GM18508 (cell line): ENCODE results near the gene DGKI.

Experiments used
- ATAC-seq: cut with Tn5 transposase; IDR thresholded peaks from one replicate; pipeline ENCODE4 v1.9.1; 2021; ENCODE audit warnings: moderate number of reproducible peaks; ENCODE audit not compliant: insufficient read depth, unreplicated experiment

The DGKI gene

DNA sequence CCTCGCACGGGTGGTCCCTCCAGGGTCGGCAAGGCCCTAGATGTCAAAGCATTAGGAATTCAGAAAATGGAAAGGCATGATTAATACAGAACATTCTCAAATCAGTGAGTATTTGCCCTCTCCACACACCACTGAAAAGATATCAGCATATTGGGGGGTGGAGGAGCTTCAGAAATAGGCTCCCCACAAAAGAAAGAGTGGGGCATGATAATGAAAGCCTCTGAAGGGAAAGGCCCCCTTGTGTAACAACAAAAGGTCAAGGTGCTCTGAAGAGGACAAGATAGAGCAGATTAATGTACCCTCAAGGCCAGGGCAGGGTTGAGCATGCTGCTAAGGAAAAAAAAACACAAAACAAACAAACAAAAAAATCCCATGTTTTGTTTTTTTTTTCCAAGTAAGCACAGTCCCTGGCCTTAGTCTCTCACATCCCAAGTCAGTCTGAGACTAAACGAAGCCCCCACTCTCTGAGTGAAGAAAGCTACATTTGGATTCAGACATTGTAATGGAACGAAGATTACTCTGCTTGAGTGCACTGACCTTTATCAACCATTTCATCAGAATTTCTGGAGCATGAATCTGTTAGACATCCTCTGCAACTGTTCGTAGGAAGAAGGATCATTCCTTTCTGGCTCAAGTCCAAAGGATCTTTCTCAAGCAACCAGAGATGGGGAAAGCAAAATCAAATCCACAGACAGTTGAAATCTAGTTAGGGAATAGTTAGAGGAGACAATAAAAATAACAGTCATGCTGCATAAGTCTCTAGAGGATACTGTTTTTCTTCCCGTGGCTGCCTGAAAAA, 27.4 kb upstream of the DGKI start:
- no peak for ATAC-seq

DNA sequence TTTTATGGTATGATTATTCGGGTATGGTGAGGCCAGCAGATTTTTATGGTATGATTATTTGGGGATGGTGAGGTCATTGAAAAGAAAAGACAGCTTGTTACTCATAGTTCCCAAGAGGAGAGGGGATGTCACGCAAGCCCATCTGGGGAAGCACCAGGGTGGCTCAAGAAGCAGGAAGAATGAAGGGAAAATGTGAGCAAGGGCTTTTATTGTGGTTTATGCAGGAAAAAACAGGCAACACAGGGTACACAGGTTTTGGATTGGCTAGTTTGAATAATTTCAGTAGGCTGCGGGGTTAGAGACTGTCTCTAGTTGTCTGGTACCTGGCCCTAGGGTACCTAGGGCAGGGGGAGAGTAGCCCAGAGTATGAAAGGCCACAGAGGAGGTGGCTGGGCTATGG, 26.8 kb upstream of the DGKI start:
- ATAC-seq, result no peak

DNA sequence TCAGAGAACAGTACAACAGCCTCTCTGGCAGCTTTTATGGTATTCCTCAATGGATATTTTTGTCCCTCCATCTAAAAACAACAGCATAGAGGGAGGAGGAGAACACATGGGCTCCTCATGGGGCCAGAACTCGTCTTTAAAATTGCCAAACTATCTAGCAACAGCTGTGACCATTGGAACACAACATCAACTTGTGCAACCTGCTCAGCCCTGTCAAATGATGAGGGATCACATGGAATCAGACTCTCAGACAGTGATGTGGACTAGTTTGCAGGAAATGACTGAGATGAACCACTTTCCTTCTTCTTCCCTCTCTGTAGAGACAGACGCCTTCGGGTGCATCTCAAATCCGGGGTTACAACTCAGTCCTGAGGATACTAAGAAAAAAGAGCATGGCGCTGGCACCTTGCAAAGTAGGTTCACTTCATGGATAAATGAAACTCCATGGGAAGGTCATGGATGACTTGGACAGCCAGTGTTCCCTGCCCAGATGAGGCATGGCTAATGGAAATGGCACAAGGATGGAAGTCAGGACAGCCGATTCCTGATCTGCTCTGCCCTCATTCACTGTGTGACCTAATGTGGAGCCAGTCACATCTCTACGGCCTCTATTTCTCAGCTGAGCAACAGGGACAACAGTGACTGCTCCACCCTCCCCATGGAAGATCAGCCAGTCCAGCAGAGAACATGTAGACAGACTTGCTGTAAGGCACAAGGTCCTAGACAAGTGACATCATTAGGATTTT, 24.6 kb upstream of the DGKI start:
- ATAC-seq, result no peak

DNA sequence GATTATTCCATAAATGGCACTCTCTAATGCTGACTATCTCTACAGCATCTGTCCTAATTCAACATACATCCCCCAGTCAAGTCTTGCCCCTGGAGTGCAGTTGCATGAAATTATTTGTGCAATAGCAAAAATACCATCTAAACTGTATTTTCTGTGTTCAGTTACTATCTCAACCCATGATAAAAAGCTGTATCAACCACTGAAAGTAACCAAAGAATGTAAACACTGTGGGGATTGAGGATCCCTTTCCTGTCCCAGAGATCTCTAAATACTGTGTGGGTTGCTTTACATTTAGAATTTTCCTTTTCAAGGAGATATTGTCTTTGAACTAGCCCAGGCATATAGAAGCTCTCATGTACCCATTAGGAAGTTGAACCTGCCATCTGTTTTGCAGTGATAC, 23.9 kb upstream of the DGKI start:
- no peak for ATAC-seq

DNA sequence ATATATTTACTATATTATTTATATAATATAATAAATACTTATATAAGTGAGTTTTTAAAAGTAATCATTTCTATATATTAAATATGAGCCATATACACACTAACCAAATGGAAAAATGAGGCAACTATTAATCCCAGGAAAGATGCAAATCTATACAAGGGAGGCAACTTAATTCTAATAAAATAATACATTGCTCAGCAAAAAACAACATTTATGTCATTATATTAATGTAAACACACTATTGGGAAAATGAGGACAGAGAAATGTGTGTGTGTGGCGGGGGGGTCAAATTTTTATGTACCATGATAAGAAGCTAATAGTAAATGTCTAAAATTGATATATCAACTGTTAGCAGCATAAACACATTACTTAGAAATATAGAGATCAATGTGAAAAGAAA, 23.3 kb upstream of the DGKI start:
- no peak for ATAC-seq

DNA sequence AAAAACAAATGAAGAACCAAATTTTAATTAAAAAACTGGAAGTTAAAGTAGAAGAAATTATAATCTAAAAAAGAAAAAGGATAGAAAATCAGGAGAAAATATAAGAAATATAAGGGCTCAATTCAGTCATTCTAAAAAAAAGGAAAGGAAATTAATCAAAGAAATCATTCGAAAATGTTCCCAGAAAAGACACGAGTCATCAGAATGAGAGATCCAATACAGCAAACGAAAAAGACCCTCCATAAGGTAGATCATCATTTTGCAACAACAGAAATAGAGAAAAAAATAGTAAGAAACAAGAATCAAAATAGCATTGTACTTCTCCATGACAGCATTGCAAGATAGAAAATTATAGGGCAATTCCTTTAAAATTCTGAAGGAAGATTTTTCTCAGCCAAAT, 22.5 kb upstream of the DGKI start:
- no peak for ATAC-seq

DNA sequence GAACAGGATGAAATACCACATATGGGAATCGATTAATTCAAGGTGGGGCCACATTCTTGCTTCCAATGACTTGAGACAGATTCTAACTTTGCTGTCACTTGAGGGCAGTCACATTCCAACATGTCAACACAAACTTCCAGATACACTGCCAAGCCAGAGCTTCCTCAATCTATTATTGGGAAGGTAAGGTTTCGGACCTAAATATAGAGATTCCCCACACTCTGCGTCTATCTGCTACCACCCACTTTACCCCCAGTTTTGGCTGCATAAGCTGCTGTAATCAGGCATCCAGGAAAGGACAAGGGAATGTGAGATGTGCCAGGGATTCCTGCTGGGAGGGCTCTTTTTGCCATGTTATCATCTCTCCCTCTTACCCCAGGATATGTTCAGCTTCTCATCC, 20.5 kb upstream of the DGKI start:
- no peak for ATAC-seq

DNA sequence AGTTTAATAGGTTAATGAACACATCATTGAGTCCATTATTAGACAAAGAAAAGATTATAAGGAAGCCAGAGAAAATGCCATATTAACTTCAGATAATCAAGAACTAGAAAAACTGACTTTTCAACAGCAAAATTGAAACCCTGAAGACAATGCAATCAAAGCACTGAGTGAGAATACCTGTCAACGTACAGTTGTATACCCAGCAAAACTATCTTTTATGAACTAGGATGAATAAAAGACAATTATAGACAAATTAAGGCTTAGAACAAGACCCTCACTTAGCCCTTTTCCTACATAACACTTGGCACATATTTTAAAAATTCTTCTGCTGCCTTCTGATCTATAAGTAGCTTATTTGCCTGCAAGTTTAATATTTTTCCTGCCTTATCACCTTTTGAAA, 19.0 kb upstream of the DGKI start:
- no peak for ATAC-seq

DNA sequence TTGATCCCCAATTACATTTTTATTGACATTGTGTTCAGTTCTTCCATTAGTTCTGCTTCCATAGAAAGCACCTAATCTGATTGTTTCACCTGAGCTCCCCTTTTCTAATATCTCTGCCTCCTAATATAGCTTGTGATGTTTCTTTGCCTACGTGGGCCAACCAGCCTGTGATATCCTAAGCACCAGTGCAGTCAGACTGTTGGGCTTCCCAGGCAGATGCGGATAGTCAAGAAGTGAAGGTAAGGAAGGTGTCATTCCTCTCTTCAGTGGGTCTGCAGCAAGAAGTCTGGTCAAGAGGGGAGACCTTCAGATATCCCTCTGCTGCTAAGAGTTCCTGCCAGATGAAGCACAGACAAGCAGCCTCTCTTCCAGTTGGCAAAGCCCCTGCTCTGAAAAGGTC, 16.2 kb upstream of the DGKI start:
- ATAC-seq, result no peak

DNA sequence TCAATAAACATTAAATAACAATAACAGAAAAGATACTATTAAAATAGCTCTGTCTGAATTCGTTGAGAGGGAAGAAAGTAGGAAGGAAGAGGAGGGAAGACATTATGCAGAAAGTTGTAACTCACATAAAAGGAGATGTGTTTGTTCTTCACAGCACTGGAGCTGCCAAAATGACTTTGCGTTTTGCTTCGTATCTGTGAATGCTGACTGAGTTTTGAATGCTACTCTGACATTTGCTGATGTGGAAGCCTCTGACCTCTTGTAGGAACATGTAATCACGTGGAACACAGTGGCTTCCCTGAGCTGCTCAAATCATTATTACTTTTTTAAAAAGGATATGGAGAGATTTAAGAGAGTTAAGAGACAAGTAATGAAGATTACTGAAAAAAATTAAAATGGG, 15.6 kb upstream of the DGKI start:
- no peak for ATAC-seq

DNA sequence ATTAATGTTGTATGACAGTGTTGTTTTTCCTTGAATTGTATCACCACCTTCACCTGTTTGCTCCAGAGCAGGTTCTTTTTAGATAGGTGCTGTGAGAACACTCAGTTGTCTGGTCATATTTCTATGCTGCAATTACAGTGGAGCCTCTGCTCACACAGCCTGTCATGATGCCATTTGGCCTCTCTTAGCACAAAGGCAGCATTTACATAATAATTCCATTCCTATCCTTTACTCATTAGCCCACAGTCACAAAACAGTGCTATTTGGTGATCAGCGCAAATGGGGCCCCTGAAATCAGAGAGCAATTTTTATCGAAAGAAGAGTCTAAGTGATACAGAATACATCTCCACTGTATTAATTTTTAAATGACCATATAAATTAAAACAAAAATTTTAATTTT, 13.8 kb upstream of the DGKI start:
- ATAC-seq, result no peak

DNA sequence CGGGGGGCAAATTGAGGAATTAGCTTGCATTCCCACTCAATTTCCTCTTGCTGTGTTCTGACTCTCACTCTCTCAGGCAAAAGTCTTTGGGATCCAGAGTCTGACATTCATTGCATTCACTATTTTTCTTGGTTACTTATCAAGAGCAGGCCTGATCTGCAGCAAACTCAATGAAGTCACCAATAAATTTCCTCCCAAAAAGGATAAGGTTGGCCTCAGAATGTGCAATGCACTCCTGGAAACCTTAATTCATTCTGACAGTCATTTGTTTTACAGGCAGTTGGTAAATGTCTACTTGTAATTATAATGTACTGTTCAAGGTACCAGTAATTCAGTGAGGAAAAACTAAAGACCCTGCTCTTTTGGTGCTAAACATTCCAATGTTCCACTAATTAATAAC, 6.3 kb upstream of the DGKI start:
- no peak for ATAC-seq

DNA sequence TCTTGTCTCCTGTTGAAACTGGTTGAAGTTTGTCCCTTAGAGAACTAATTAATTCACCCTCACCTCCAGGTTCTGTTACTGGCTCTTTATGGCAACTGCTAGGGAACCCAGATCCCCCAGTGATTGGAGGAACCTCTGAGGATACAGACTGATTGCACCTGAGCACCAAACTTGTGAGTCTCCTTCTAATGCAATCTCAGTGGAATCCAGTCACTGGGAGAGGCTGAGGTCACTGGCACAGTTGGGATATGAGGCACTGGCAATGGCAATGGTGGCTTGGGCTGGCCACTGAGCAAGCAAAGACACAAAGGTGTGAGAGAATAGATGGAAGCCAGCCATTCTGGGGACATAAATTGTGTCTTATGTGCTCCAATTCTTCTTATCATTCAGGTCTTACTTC, 5.3 kb upstream of the DGKI start:
- ATAC-seq, result no peak

DNA sequence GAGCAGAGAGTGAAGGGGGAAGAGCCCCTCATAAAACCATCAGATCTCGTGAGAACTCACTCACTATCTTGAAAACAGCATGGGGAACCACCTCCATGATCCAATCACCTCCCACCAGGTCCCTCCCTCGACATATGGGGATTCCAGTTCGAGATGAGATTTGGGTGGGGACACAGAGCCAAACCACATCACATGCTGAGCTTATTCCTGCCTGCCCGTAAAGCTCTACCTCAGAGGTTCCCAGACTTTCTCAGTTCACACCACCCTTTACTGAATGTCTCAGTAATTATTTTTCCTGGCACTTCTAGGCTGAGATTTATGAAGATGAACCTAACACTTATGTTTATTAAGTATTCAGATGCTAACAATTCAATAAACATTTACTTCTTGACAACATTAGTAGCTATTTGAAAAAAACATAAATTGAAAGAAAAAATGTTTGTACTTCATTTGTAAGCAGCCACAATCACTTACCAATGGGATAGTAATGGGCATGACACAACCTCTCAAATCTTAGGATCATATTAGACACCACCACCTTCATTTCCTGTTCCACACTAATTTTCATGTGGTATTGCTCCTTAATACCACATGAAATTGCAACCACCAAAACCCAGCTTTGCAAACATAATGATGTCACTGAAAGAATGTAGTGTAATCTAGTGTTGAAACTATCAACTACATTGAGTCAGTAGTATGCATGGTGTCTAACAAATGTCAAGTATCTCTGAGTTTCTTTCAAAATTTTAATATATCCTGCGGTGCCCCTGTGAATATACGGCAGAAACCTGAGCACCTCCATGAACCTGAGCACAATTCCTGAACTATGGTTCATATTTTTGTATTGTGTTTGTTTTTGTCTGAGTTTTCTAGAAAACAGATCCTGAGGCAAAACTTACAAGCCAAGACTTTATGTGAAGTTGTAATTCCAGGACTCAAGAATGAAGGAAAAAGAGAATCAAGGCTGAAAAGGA, 4.5 kb upstream of the DGKI start:
- ATAC-seq, result no peak

DNA sequence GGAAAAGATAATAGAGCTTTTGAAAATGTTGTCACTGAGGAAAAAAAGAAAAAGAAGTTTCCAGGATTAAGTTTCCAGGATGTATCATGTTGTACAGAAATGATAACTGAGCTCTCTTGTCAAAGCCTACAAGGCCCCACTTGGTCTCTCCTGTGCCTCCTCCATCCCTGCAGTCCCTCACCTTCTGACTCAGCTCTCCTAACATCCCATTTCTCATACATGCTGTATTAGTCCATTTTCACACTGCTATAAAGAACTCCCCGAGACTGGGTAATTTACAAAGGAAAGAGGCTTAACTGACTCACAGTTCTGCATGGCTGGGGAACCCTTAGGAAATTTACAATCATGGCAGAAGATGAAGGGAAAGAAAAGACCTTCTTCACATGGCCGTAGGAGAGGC, 3.8 kb upstream of the DGKI start:
- ATAC-seq, result no peak

DNA sequence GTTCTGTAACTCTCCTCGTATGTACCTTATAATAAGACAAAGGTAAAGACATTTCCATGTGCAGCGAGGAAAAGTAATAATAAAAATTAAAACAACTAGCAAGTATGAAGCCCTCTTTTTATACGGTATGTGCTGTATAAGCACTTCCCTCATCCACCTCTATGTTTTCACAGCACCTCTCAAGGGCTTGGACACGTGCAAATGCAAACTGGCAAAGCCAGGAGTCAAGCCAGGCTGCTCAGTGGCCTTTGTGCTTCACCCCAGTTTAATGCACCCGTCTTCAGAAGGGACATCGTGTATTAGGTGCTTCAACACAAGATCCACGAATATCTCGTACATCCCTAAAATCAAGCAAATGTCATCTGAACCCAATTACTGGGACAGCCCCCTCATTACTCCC, 1.3 kb upstream of the DGKI start:
- no peak for ATAC-seq

DNA sequence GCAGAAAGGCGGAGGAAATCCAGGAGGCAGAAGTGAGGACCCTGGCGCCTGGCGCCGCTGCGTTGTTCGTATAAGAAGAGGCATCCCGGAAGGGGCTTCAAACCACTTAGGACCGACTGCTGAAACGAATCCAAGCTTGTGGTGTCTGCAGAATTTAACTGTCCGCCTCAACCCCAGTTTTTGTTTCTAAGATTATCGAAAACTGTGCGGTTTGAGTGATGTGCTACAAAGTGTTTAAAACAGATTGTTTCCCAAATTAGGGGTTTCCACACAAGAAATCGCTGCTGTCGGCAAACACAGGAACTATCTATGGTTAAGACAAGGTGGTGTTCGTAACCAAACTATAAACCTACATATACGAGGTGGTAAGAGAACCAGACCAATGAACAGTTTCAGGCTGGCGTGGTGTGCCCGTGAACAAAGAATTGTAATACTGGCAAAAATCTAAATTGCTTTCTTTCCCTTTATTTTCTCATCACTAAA, 835 bp upstream of the DGKI start:
- ATAC-seq, result no peak

DNA sequence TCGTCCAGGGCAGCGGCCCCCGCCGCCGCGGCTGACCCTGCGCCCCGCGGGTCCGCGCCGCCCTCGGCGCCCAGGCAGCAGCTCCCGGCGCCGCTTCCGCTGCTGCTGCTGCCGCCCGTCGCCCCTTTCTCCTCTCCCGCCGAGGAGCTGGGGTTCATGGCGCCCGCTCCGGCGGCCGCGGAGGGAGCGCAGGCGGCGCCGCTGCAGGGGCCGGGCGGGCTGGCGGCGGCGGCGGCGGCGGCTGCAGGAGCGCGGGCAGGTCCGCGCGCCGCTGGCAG, 286 bp downstream of the DGKI start:
- no peak for ATAC-seq

DNA sequence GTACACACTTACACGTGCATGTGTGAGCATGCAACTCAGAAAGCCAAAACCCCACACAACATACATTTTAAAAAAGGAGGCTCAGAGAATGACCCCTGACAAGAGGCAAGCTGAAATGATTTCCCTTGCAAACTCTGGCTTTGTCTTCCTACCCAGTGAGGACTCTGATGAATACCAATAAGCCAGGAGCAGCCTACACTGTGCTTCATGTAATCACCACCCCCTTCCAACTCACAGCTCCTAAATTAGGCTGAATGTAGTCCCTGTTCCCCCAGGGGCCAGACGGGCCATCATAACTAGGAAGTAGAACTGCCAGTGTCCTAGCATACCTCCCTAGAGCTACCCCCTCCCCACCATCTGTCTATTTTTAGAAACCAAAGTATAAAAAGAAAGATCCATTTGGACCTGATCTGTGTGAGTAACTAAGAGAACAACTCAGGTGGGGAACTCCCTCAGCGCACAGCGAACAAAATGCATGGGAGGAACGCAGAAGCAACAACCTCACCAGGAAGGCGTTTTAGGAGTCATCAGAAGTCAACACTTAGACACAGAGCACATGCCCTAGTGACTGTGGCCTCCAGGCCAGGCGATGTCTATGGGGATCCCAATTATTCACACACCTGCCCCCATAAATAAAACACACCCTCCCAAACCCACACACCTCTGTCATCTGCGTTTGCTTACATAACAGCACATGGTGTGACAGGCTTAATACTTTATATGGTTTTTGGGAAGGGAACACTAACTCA, 1.9 kb downstream of the DGKI start:
- ATAC-seq, result no peak
